Uterus (tissue), 4 donors: ENCODE measurements around the gene TRIM74. TPM values are rescaled to one million over a fixed set of nuclear protein-coding genes. Genes with fewer than 3 reads are reported as not detected.
"Not testable (repeated sequence)": the region's sequence is repeated elsewhere in the genome, so short reads cannot be mapped to it uniquely, and the experiment has no call there.

Experiments
- DNase-seq, 2 donors: peaks; one replicate each; pipeline ENCODE4 v3.0.0-alpha.2; 2019 to 2020
- H3K27ac ChIP-seq, 2 donors: fragments of 200-600 bp; sonication (generic); 1 replicate in 1 of 2; 2 replicates in 1 of 2; pipeline ENCODE4 v1.5.1; 2016 to 2018
- H3K27me3 ChIP-seq, 2 donors: fragments of 200-600 bp; sonication (generic); one replicate each; pipeline ENCODE4 v1.5.1; 2018 to 2019; ENCODE audit warnings: control low read depth in 1 of 2
- H3K36me3 ChIP-seq, 2 donors: fragments of 200-600 bp; sonication (generic); one replicate each; pipeline ENCODE4 v1.5.1; 2019; ENCODE audit warnings: control low read depth in 1 of 2
- H3K4me1 ChIP-seq, 2 donors: fragments of 200-600 bp; sonication (generic); one replicate each; pipeline ENCODE4 v1.5.1; 2018 to 2019; ENCODE audit warnings: control low read depth in 1 of 2
- H3K4me3 ChIP-seq, 2 donors: fragments of 200-600 bp; sonication (generic); 1 replicate in 1 of 2; 2 replicates in 1 of 2; pipeline ENCODE4 v1.5.1; 2018 to 2019; ENCODE audit warnings: mild to moderate bottlenecking in 1 of 2
- H3K9me3 ChIP-seq, 2 donors: fragments of 200-600 bp; sonication (generic); one replicate each; pipeline ENCODE4 v1.5.1; 2019; ENCODE audit warnings: control low read depth in 1 of 2
- POLR2A ChIP-seq, 2 donors: fragments of 450-650 bp; IDR thresholded peaks; one replicate each; pipeline ENCODE4 v1.6.1; 2016; ENCODE audit warnings: antibody characterized with exemption in 2 of 2, mild to moderate bottlenecking in 1 of 2, moderate library complexity in 1 of 2
- intact Hi-C: fragments of 100-400 bp; cut with DNase I; formaldehyde crosslinking; loops from one replicate; pipeline ENCODE4 v1.15.1; 2023; ENCODE audit warnings: low total_unique reads
- total RNA-seq, 4 donors: library from RNA; depleted of rRNA in 3 of 4; stranded (reverse); fragments of >200 nt in 3 of 4; gene quantifications; one replicate each; pipeline versions ENCODE4 v1.1.0 to v1.2.4, GENCODE V29; 2014 to 2023
- TF ChIP-seq, protein P1 (sequence below), 4 experiments: fragments of 200-600 bp in 2 of 4; fragments of 450-650 bp in 2 of 4; sonication (generic) in 2 of 4; IDR thresholded peaks; one replicate each; pipeline ENCODE4 v1.5.1; 2016 to 2019; ENCODE audit warnings: antibody characterized with exemption in 4 of 4, mild to moderate bottlenecking in 2 of 4, moderate library complexity in 1 of 4
- donor health status: DM: yes; HTN: yes; CAD: no.

The TRIM74 gene
- total RNA-seq, 4 donors from 2014 or later, result 1.7 to 2.9 TPM; not detected in 2

- not testable (repeated sequence) for H3K4me3 ChIP-seq
Observed at GRCh38 chr7:72948714-72949113, 20.6 kb downstream of the TRIM74 start.

DNA sequence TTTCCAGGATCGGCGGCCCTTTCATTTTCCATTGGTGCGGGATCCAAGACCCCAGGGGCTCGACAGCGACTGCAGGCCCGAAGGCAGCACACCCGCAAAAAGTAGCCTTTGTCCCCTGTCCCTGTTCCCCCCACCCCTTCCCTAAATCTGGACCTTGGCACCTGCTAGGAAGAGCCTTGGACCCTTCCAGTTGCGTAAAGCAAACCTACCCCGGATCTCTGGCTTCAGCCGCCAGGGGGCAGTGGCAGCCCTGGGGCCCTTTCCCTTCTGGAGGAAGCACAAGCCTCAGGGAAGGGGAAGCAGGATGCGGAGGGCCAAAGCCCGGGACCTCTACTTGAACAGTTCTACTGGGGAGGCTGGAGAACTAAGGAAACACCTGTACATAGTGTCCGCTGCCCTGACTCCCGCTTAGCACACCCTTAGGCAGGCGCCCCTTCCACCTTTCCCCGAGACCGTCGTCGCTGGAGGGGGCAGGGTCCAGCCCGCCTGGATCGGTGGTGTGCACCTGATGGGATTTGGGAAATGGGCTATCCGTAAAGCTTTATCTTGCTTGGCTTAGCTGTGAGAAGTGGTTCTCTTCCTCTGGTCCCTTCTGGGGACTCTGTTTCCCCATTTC, 23.0 kb downstream of the TRIM74 start:
- H3K27me3 ChIP-seq, H3K4me1 ChIP-seq, H3K36me3 ChIP-seq, intact Hi-C loops, H3K27ac ChIP-seq, H3K9me3 ChIP-seq, H3K4me3 ChIP-seq, DNase-seq: not testable (repeated sequence)

More at GRCh38 chr7:72948714-72949113, 20.6 kb downstream of the TRIM74 start:
- H3K4me1 ChIP-seq, DNase-seq, H3K27me3 ChIP-seq, H3K36me3 ChIP-seq, intact Hi-C loops, H3K27ac ChIP-seq, H3K9me3 ChIP-seq: not testable (repeated sequence)

DNA sequence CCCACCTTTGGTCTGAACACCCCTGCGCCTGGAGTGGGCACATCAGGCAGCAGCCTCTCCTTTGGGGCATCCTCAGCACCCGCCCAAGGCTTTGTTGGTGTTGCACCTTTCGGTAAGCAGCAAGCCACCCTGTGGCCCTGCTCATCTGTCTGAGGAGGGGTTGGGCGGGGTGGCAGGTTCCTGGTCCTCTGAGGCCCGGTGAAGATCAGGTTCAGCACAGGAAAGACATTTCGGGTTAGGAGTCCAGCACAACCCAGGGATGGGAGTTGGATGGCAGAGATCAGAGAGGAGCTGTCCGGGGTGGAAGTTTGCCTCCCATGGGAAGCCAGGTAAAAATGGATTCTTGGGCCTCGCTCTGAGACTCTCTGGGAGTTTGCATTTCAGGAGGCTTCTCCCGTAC, 23.7 kb downstream of the TRIM74 start:
- H3K4me3 ChIP-seq, intact Hi-C loops, H3K9me3 ChIP-seq, H3K27me3 ChIP-seq, H3K36me3 ChIP-seq, H3K27ac ChIP-seq, H3K4me1 ChIP-seq, DNase-seq: not testable (repeated sequence)

- H3K4me1 ChIP-seq, H3K9me3 ChIP-seq, H3K27ac ChIP-seq, intact Hi-C loops, H3K4me3 ChIP-seq, H3K36me3 ChIP-seq, H3K27me3 ChIP-seq, DNase-seq: not testable (repeated sequence)
Observed at GRCh38 chr7:72944937-72945336, 24.3 kb downstream of the TRIM74 start.

DNA sequence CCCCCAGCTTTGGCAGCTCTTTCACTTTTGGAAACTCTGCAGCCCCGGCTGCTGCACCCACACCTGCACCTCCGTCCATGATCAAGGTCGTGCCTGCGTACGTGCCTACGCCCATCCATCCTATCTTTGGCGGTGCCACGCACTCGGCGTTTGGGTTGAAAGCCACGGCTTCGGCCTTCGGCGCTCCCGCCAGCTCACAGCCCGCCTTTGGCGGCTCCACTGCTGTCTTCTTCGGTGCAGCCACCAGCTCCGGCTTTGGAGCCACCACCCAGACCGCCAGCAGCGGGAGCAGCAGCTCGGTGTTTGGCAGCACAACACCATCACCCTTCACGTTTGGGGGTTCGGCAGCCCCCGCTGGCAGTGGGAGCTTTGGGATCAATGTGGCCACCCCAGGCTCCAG, 26.3 kb downstream of the TRIM74 start:
- DNase-seq, intact Hi-C loops, H3K36me3 ChIP-seq: not testable (repeated sequence)

GRCh38 chr7:72942022-72942705, 27.1 kb downstream of the TRIM74 start:
- H3K9me3 ChIP-seq, H3K36me3 ChIP-seq, H3K4me3 ChIP-seq, H3K4me1 ChIP-seq, H3K27ac ChIP-seq, H3K27me3 ChIP-seq, DNase-seq, intact Hi-C loops: not testable (repeated sequence)

More for the DNA sequence above, 26.3 kb downstream of the TRIM74 start:
- not testable (repeated sequence) for H3K27me3 ChIP-seq, H3K27ac ChIP-seq, H3K4me1 ChIP-seq, H3K9me3 ChIP-seq, H3K4me3 ChIP-seq

DNA sequence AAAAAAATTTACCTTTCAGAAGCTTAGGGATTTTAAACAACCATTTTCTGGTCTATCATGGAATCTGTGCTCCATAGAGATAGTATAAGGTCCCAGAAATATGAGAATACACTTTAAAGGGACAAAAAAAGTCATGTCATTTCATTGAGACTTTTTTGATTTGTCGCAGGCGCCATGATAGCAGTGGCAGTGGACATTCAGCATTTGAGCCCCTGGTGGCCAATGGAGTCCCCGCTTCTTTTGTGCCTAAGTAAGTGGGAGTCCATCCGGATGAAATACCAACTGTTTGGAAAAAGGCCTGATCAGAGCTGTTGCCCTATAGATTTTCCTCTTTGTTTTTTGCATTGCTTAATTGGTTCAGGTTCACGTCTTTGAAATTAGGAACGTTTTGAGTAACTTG, 41.0 kb downstream of the TRIM74 start:
- H3K27me3 ChIP-seq, H3K4me1 ChIP-seq, H3K27ac ChIP-seq, H3K4me3 ChIP-seq, DNase-seq, intact Hi-C loops, H3K9me3 ChIP-seq, H3K36me3 ChIP-seq: not testable (repeated sequence)

DNA sequence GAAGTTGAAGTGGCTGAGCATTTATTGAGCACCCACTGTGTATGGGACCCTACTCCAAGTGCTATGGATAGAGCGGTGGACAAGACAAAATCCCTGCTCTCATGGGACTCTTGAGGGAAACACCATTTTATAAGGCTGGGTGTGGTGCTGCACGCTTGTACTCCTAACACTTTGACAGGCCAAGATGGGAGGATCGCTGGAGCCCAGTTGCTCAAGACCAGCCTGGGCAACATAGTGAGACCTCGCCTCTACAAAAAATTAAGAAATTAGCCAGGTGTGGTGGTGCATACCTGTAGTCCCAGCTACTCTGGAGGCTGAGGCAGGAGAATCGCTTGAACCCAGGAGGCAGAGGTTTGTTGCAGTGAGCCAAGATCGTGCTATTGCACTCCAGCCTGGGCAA, 41.5 kb downstream of the TRIM74 start:
- H3K27ac ChIP-seq, H3K4me1 ChIP-seq, H3K27me3 ChIP-seq, H3K36me3 ChIP-seq, H3K4me3 ChIP-seq, DNase-seq, H3K9me3 ChIP-seq, intact Hi-C loops: not testable (repeated sequence)

GRCh38 chr7:72925546-72926120, 43.6 kb downstream of the TRIM74 start:
- no peaks in the 10 kb centered on the region for H3K36me3 ChIP-seq
- intact Hi-C loops, result no loop called here
- TF ChIP-seq POLR2A (IDR thresholded peaks at IDR 0.05), result no peak
- TF ChIP-seq, protein P1, sequence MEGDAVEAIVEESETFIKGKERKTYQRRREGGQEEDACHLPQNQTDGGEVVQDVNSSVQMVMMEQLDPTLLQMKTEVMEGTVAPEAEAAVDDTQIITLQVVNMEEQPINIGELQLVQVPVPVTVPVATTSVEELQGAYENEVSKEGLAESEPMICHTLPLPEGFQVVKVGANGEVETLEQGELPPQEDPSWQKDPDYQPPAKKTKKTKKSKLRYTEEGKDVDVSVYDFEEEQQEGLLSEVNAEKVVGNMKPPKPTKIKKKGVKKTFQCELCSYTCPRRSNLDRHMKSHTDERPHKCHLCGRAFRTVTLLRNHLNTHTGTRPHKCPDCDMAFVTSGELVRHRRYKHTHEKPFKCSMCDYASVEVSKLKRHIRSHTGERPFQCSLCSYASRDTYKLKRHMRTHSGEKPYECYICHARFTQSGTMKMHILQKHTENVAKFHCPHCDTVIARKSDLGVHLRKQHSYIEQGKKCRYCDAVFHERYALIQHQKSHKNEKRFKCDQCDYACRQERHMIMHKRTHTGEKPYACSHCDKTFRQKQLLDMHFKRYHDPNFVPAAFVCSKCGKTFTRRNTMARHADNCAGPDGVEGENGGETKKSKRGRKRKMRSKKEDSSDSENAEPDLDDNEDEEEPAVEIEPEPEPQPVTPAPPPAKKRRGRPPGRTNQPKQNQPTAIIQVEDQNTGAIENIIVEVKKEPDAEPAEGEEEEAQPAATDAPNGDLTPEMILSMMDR (IDR thresholded peaks at IDR 0.05), result no peak
- H3K27ac ChIP-seq, result peak overlapping the region; percentile 76 to 89
- no peak for DNase-seq
- peaks cover 0 to 3% of the 10 kb centered on the region in 2 donors for H3K4me1 ChIP-seq
- no peaks in the 10 kb centered on the region for H3K9me3 ChIP-seq
- no peaks in the 10 kb centered on the region for H3K27me3 ChIP-seq
- H3K4me3 ChIP-seq, result peak overlapping the region; percentile 60 to 93
